AG20443 (cell line): ENCODE measurements around the gene PLBD2.
"Not testable (repeated sequence)": the region's sequence is repeated elsewhere in the genome, so short reads cannot be mapped to it uniquely, and the experiment has no call there.

Source experiments
- DNase-seq: peaks from one replicate; pipeline ENCODE4 v3.0.0; 2012; ENCODE audit warnings: low spot score, mixed read lengths

The PLBD2 gene

GRCh38 chr12:113333877-113334785, 24.3 kb upstream of the PLBD2 start:
- DNase-seq, result no peak

- peak; percentile 98 for DNase-seq
These were observed 23.4 kb upstream of the PLBD2 start, which contains the start of gene SLC8B1 for GRCh38 chr12:113334786-113335539. TSS of gene SLC8B1 (minus strand) at chr12:113335109. CDS start at chr12:113332878, 2,231 bp downstream.

GRCh38 chr12:113339540-113339939, 18.8 kb upstream of the PLBD2 start:
- no peak for DNase-seq

- DNase-seq, result no peak
These were observed 18.3 kb upstream of the PLBD2 start for GRCh38 chr12:113340061-113340460.

- DNase-seq, result no peak
These were observed 16.9 kb upstream of the PLBD2 start for GRCh38 chr12:113341535-113341934.

GRCh38 chr12:113345318-113345717, 13.1 kb upstream of the PLBD2 start:
- DNase-seq, result no peak

GRCh38 chr12:113346353-113346752, 12.0 kb upstream of the PLBD2 start:
- DNase-seq, result no peak

GRCh38 chr12:113347107-113347506, 11.3 kb upstream of the PLBD2 start:
- peak; percentile 2 for DNase-seq

GRCh38 chr12:113347892-113348291, 10.5 kb upstream of the PLBD2 start:
- DNase-seq, result peak; percentile 6

GRCh38 chr12:113348849-113349536, 9.4 kb upstream of the PLBD2 start:
- no peak for DNase-seq

GRCh38 chr12:113351089-113351488, 7.3 kb upstream of the PLBD2 start:
- DNase-seq, result no peak

GRCh38 chr12:113354192-113354591, 4.2 kb upstream of the PLBD2 start:
- DNase-seq, result not testable (repeated sequence)

GRCh38 chr12:113359133-113359938, 949 bp downstream of the PLBD2 start:
- DNase-seq, result peak; percentile 57

GRCh38 chr12:113359939-113360748, 1.8 kb downstream of the PLBD2 start:
- DNase-seq, result no peak

- DNase-seq, result no peak
These were observed 3.4 kb downstream of the PLBD2 start for GRCh38 chr12:113361574-113362370.

- no peak for DNase-seq
These were observed 6.3 kb downstream of the PLBD2 start for GRCh38 chr12:113364698-113365097.

- DNase-seq, result no peak
These were observed 7.4 kb downstream of the PLBD2 start for GRCh38 chr12:113365639-113366395.

- no peak for DNase-seq
These were observed 8.4 kb downstream of the PLBD2 start for GRCh38 chr12:113366827-113367226.

GRCh38 chr12:113368331-113368730, 9.9 kb downstream of the PLBD2 start:
- no peak for DNase-seq
